Measurements from ENCODE around the gene KATNB1. TPM values are rescaled to one million over a fixed set of nuclear protein-coding genes. Genes with fewer than 3 reads are reported as not detected.

KATNB1 gene
- polyA plus RNA-seq, 3 donors = 16.9 to 35.6 (median 17.7) TPM

DNA sequence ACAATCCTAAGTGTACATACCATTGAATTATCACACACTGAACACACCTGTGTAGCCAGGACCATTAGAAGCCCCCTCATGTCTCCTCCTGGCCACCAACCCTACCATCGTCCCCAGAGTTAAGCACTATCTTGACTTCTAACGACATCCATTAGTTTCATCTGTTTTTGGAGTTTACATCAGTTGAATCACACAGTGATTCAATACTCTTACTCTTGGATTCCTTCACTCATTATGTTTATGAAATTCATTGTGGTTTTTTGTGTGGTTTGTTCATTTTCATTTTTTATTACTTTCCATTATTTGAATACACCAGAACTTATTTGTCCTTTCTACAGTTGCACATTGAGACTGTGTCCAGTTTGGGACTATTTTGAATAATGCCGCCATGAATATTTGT, 27.4 kb upstream of the KATNB1 start:
- Mint-ChIP-seq H3K27ac (no peak overlapping the region), H3K4me1 (no peaks in the 10 kb centered on the region), H3K36me3 (no peaks in the 10 kb centered on the region), H3K4me3 (no peak overlapping the region), H3K27me3 (ENCODE audit: low read depth in 3 of 3) (peaks cover 0 to 2% (median 0%) of the 10 kb centered on the region in 3 donors), H3K9me3 (peaks cover 0 to 4% (median 0%) of the 10 kb centered on the region in 7 donors)
- no peak overlapping the region for H3K4me3 ChIP-seq (replicated peaks in 1 of 3; ENCODE audit: low read depth in 2 of 3, low read length in 3 of 3)
- H4K20me1 ChIP-seq (ENCODE audit: insufficient read depth, low read length) = no peaks in the 10 kb centered on the region
- no peak overlapping the region for H3K27ac ChIP-seq (ENCODE audit: low read depth in 1 of 2, low read length in 2 of 2)
- DNase-seq = no peak
- no peak overlapping the region for H2AFZ ChIP-seq (ENCODE audit: insufficient read depth, low read depth, low read length, poor library complexity, severe bottlenecking)
- no peaks in the 10 kb centered on the region for H3K79me2 ChIP-seq (ENCODE audit: insufficient read depth, low read length)
- H3K27me3 ChIP-seq (ENCODE audit: control insufficient read depth in 2 of 2, insufficient read depth in 2 of 2, low read length in 2 of 2) = no peaks in the 10 kb centered on the region
- no peaks in the 10 kb centered on the region for H3K4me1 ChIP-seq (ENCODE audit: control insufficient read depth in 1 of 2, insufficient read depth in 2 of 2, low read length in 2 of 2)
- no peaks in the 10 kb centered on the region for H3K9me3 ChIP-seq (replicated peaks in 1 of 2; ENCODE audit: control insufficient read depth in 1 of 2, insufficient read depth in 1 of 2, low read length in 2 of 2)
- no peaks in the 10 kb centered on the region for H3K36me3 ChIP-seq (replicated peaks in 1 of 2; ENCODE audit: control insufficient read depth in 1 of 2, insufficient read depth in 2 of 2, low read length in 2 of 2)
- H3K4me2 ChIP-seq (replicated peaks; ENCODE audit: extremely low read depth, low read length, poor library complexity, severe bottlenecking) = no peak overlapping the region
- intact Hi-C loops (cut with micrococcal nuclease) = no loop called here
- H3K9ac ChIP-seq (ENCODE audit: insufficient read depth, low read length, poor library complexity, severe bottlenecking) = no peak overlapping the region
- TF ChIP-seq, protein P1, sequence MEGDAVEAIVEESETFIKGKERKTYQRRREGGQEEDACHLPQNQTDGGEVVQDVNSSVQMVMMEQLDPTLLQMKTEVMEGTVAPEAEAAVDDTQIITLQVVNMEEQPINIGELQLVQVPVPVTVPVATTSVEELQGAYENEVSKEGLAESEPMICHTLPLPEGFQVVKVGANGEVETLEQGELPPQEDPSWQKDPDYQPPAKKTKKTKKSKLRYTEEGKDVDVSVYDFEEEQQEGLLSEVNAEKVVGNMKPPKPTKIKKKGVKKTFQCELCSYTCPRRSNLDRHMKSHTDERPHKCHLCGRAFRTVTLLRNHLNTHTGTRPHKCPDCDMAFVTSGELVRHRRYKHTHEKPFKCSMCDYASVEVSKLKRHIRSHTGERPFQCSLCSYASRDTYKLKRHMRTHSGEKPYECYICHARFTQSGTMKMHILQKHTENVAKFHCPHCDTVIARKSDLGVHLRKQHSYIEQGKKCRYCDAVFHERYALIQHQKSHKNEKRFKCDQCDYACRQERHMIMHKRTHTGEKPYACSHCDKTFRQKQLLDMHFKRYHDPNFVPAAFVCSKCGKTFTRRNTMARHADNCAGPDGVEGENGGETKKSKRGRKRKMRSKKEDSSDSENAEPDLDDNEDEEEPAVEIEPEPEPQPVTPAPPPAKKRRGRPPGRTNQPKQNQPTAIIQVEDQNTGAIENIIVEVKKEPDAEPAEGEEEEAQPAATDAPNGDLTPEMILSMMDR (IDR thresholded peaks at IDR 0.05) = no peak
- no CpG with 5 or more reads among the region's 3 CpGs for WGBS (ENCODE audit: insufficient coverage)

DNA sequence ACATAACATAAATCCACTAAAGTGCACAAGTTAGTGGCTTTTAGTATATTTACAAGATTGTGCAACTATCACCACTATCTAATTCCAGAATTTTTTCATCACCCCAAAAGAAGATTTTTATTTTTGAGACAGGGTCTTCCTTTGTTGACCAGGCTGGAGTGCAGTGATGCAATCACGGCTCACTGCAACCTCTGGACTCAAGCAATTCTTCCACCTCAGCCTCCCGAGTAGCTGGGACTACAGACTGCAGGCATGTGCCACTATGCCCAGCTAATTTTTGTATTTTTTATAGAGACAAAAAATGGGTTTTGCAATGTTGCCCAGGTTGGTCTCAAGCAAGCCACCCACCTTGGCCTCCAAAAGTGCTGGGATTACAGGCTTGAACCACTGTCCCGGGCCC, 25.9 kb upstream of the KATNB1 start:
- peaks cover 0 to 4% (median 0%) of the 10 kb centered on the region in 7 donors for H3K9me3 Mint-ChIP-seq

More for the DNA sequence above, 25.9 kb upstream of the KATNB1 start:
- Mint-ChIP-seq H3K4me1 (no peaks in the 10 kb centered on the region), H3K27ac (no peak overlapping the region), H3K27me3 (ENCODE audit: low read depth in 3 of 3) (peaks cover 0 to 2% (median 0%) of the 10 kb centered on the region in 3 donors), H3K4me3 (no peak overlapping the region), H3K36me3 (no peaks in the 10 kb centered on the region)
- TF ChIP-seq, protein P1 (IDR thresholded peaks at IDR 0.05) = no peak
- Histone ChIP-seq H3K79me2 (ENCODE audit: insufficient read depth, low read length) (no peaks in the 10 kb centered on the region), H4K20me1 (ENCODE audit: insufficient read depth, low read length) (no peaks in the 10 kb centered on the region), H3K9me3 (replicated peaks in 1 of 2; ENCODE audit: control insufficient read depth in 1 of 2, insufficient read depth in 1 of 2, low read length in 2 of 2) (no peaks in the 10 kb centered on the region), H3K4me3 (replicated peaks in 1 of 3; ENCODE audit: low read depth in 2 of 3, low read length in 3 of 3) (no peak overlapping the region), H3K27me3 (ENCODE audit: control insufficient read depth in 2 of 2, insufficient read depth in 2 of 2, low read length in 2 of 2) (no peaks in the 10 kb centered on the region), H3K36me3 (replicated peaks in 1 of 2; ENCODE audit: control insufficient read depth in 1 of 2, insufficient read depth in 2 of 2, low read length in 2 of 2) (no peaks in the 10 kb centered on the region), H3K27ac (ENCODE audit: low read depth in 1 of 2, low read length in 2 of 2) (no peak overlapping the region), H3K4me2 (replicated peaks; ENCODE audit: extremely low read depth, low read length, poor library complexity, severe bottlenecking) (no peak overlapping the region), H2AFZ (ENCODE audit: insufficient read depth, low read depth, low read length, poor library complexity, severe bottlenecking) (no peak overlapping the region), H3K4me1 (ENCODE audit: control insufficient read depth in 1 of 2, insufficient read depth in 2 of 2, low read length in 2 of 2) (no peaks in the 10 kb centered on the region), H3K9ac (ENCODE audit: insufficient read depth, low read length, poor library complexity, severe bottlenecking) (no peak overlapping the region)
- no CpG with 5 or more reads among the region's 3 CpGs for WGBS (ENCODE audit: insufficient coverage)
- no peak for DNase-seq
- intact Hi-C loops (cut with micrococcal nuclease) = loop anchor here in 1 of 2 donors (5.0 kb wide), 1 partner anchor 117 kb away; no protein-coding TSS in a partner anchor

All from CD14-positive monocyte (primary cell).